DMS53 treated with DMSO at 0.1 percent for 48 hours (cell line): ENCODE results near the gene KRTAP5-6.

ENCODE experiments used
- DNase-seq: peaks from one replicate; lab custom pipeline; 2025; ENCODE audit not compliant: unreplicated experiment; lab: John Stamatoyannopoulos, UW

Gene KRTAP5-6

DNA sequence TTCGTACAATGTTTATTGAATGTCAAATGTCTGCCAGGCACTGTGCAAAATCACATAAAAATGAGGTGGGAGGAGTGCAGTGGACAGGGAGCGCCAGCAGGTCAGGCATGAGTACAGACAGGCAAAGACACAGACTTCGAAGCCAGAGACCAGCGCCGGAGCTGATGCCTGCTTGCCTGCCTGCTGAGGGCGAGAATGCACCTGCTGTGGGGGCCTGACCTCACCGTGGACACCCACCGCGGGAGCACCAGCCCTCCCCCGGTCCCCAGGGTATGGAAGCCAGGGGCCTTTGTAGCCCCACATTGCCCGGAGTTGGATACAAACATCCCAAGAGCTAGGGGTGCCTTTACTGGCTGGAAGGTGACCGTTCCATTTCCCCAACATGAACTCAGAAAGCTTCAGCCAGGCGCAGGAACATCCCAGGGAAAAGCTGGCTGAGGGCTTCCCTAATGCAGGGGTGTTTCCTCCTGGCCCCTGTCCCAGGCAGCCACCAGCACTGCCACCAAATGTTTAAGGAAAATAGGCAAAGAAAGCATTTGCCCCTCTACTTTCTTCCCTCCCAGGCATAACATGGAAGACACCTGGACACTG, 35.5 kb downstream of the KRTAP5-6 start:
- no peak for DNase-seq

DNA sequence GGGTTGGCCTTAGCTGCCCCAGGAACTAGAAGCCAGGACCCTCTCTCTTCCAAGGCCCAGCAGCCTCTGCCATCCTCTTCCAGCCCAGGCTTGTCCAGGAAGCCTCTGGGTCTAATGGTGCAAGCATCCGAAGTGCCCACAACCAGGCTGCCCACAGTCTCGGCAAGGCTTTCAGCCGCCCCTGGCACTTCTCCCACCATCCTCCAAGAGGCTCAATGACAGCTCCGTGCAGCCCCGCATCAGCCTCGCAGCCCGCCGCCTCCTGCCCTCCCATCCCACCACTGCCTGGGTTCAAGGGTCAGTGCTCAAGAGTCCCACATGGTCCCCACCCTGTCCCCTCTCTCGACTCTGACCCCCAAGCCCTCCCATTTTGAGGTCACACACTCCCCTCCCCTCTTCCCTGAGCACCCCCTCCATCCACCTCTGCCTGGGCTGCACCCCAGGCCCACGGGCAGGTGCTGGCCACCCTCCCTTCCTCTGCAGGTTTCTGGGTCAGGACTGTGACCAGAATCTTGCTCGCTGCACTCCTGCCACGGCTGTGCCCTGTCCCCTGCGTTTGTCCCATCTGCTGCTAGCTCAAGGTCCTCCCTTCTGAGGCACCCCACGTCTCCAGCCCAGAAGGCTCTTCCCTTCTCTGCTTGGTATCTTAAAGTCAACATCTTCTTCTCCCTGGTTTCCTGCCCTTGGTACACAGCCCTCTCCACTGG, 36.2 kb downstream of the KRTAP5-6 start:
- no peak for DNase-seq

DNA sequence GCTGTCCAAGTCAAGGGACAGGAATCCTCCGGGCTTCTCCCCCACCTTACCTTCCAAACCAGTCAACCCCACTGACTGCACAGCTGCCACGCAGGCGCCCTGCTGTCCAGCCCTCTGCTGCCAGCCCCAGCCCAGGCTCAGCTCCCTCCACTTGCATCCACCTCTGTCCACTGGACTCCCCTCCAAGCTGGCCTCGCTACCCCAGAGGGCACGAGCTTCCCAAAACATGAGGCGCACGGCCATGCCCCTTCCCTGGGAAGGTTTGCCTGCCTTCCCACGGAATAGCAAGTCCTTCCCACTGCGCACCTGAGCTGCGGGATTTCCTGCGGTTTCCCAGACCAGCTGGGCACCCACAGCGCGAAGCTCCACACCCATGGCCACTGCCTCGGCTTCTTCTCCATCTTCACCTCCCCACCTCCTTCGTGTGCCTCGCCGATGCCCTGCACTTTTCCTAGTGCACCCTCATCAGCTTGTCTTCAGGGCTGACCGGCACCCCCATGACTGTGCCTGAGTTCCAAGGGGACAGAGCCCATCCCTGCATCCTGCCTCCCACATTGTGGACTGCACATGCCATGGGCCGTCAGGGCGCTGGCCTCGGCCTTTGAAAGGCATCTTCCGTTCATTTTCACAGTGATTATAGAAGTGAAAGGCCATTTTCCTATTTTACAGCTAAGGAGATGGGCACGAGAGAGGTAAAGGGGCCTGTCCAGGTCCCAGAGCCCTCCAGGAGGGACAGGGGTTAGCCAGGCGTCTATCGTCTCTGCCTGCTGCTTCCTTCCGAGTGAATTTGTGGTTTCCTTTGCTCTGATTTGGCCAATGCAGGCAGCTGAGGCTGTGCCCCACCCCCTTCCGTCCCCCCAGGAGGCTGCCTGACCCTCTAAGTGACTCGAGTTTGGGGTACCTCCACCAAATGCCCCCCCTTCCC, 37.0 kb downstream of the KRTAP5-6 start:
- no peak for DNase-seq

DNA sequence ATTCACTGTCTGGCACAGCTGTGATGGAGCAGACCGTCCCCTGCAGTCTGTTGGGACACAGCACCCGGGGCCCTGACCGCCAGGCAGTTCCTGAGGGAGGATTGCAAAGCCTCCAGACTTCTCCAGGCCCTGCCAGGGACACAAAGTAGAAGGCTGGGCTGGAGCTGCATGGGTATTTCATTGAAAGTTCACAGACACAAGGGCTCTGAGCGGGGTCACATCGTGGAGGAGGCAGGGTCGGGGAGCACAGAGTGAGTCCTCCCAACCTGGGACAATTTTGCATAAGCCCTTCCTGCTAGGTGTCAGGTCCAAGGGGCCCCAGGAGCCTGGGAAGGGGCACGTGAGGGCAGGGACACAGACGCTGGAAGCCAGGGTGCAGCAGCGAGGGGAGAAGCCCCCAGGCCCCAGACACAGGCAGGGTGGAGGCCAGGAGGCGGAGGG, 37.7 kb downstream of the KRTAP5-6 start:
- DNase-seq: no peak

DNA sequence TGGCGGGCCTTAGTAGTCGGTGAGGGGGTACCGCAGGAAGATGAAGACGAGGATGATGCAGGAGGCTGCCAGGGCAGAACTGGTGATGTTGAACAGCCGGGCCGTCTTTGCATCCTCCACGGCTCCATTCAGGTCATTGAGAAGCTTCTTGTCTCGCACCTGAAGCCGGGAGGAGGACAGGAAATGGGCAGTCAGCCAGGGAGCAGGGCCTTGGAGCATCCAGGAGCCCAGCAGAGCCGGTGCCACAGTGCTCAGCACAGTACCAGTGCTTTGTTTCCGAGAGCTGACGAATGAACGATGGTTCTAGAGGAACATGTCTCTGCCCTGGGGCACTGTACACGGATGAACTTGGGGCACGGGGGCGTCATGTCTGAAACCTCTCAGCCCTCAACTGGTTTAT, 38.3 kb downstream of the KRTAP5-6 start:
- no peak for DNase-seq

DNA sequence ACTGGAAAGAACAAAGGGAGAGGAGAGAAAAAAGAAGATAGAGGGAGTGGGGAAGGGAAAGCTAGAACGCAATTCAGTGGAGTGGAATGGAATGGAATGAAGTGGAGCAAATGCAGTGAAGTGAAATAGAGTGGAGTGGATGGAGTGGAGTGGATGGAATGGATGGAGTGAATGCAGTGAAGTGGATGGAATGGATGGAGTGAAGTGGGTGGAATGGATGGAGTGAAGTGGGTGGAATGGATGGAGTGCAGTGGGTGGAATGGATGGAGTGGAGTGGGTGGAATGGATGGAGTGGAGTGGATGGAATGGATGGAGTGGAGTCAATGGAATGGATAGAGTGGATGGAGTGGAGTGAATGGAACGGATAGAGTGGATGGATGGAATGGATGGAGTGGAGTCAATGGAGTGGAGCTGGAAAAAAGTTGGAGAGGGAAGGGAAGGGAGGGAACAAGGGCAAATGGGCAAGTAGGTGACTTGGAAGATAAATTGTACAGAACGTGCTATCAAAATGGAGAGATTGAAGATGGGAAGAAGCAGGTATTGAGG, 39.5 kb downstream of the KRTAP5-6 start:
- DNase-seq: no peak

DNA sequence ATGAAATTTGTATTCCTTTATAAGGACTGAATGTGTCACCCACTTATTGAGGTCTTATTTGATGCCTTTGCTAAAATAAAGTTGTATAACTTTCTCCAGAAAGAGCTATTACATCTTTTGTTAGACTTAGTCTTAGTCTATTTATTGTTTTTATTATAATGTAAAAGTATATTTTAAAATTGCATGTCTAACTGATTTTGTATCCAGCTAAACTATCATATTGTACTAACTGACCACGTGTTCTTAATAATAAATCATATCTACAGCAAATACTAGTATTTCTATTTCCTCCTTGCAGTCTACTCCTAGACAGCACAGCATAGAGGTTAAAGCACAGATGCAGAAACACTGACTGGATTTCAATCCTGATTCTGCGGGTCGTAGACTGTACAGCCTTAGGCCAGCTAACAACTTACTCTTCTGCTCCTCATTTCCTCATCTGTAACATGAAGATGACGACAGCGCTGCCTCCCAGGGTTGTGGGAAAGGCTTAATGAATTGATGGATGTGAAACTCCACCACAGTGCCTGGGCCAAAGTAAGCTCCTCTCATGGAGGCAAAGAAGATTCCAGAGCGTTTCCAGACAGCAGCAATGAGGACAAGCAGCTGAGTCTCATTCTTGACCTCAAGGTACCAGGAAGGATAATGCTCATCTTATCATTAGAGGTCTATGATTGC, 40.2 kb downstream of the KRTAP5-6 start:
- DNase-seq: no peak

DNA sequence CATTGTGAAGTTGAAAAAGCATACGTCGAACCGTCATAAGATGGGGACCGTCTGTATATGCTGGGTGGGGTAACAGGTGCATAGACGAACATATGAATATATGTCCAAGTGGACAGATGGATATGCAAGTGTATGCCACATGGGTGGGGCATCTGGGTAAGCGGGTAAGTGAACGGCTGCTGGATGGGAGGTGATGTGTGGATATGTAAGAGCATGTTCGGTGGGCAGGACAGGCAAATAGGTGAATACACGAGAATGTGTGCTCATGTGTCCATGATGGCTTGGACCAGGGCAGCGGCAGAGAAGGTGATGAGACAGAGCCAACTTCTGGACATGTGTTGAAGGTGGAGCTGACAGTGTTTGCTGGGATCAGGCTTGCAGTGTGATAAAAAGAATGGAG, 41.4 kb downstream of the KRTAP5-6 start:
- no peak for DNase-seq

DNA sequence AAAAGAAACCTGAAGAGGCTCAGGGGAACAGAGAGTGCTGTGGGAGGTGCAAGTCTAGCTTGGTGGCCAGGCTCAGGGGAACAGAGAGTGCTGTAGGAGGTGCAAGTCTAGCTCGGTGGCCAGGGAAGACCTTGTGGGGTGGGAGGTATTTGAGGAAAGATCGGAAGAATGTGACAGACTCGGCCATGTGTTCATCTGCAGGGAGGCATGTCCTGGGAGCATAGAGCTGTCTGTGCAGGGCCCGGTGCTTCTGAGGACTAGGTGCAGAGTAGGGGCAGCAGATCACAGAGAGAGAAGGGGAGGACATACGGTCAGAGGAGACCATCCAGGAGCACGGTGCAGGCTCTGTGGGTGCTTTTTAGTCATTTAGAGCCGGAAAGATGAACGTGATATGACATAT, 42.6 kb downstream of the KRTAP5-6 start:
- DNase-seq: no peak

DNA sequence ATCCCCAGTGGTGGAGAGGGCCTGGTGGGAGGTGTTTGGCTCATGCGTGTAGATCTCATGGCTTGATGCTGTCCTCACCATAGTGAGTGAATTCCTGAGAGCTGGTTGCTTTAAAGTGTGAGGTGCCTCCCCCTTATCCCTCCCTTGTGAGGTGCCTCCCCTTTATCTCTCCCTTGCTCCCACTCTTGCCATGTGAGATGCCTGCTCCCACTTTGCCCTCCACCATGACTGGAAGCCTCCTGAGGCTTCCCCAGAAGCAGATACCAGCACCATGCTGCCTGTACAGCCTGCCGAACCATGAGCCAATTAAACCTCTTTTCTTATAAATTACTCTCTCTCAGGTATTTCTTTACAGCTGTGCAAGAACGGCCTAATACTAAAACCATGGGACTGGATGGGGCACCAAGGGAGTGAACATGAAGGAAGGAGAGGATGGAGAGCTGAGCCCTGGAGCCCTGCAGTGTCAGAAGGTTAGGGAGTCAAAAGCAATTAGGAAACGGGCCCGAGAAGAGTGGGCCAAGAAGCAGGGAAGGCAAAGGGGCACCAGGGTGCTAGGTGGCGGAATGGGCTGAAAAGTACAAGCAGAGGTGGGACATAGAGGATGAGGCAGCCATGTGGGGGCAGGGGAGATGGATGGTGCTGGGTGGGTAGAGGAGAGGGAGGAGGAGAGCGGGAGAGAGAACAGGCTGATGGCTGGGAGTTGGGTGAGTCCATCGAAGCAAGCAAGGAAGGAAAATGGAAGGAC, 44.0 kb downstream of the KRTAP5-6 start:
- no peak for DNase-seq

DNA sequence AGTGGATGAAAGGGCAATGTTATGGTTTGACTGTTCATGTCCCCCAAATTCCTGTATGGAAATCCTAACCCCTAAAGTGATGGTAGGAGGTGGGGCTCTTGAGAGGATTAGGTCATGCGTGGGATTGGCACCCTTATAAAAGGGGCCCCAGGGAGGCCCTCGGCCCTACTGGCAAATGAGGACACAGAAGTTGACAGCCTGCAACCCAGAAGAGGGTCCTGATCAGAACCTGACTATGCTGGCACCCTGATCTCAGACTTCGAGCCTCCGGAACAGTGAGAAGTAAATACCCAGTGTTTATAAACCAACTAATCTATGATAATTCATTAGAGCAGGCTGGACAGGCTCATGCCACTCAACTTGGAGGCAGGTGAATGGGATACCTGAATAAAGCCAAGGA, 44.7 kb downstream of the KRTAP5-6 start:
- DNase-seq: no peak

DNA sequence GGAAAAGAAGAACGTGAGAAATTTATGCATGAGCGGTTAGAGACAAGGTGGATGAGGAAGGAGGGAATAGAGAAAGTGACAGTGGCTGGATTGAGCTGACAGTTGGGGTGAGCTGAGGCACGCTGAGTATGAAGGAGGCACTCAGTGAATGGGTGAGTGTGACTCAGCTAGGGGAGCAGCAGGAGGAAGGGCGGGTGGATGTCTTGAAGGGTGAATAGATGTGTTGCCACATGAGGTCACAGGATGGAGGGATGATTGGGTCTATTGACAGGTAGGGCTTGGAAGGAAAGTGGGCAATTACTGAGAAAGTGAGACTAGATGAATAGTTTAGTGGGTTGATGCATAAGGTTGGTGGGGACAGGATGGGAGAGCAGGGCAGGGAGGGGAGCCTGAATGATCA, 45.4 kb downstream of the KRTAP5-6 start:
- no peak for DNase-seq

DNA sequence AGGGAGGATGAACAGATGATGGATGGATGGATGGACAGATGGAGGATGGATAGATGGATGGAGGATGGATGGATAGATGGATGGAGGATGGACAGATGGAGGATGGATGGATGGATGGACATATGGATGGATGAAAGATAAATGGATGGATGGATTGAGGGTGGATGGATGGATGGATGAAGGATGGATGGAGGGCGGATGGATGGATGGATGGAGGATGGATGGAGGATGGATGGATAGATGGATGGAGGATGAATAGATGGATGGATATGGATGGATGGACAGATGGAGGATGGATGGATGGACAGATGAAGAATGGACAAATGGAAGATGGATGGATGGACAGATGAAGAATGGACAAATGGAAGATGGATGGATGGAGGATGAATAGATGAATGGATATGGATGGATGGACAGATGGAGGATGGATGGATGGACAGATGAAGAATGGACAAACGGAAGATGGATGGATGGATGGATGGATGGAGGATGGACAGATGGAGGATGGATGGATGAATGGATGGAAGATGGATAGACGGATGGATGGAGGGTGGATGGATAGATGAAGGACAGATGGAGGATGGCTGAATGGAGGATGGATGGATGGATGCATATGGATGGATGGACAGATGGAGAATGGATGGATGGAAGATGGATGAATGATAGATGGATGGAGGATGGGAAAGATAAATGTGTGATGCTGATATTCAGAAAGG, 46.0 kb downstream of the KRTAP5-6 start:
- no peak for DNase-seq

DNA sequence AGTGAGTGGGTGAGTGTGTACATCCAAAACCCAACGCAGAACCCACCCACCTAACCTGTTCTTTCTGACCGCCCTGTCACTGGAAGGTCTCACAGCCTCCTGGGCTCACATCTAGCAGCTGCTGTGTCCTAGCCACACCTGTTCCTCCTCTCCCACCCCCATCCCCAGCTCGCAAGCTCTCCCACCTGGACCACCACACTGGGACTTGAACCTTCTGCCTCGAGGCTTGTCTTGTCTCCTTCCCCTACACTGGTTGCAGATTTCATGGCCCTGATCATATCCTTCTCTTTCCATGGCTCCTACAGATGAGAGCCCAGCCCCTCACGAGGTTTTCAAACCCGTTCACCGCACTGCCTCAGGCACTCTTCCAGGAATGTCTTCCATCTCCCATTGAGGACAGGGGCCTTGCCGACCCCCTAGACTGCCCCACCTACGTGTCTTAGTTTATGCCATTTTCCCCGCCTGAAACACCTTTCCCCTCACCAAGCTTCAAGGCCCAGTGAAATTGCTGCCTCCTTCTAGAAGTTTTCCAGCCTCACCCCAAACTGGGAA, 46.7 kb downstream of the KRTAP5-6 start:
- no peak for DNase-seq

DNA sequence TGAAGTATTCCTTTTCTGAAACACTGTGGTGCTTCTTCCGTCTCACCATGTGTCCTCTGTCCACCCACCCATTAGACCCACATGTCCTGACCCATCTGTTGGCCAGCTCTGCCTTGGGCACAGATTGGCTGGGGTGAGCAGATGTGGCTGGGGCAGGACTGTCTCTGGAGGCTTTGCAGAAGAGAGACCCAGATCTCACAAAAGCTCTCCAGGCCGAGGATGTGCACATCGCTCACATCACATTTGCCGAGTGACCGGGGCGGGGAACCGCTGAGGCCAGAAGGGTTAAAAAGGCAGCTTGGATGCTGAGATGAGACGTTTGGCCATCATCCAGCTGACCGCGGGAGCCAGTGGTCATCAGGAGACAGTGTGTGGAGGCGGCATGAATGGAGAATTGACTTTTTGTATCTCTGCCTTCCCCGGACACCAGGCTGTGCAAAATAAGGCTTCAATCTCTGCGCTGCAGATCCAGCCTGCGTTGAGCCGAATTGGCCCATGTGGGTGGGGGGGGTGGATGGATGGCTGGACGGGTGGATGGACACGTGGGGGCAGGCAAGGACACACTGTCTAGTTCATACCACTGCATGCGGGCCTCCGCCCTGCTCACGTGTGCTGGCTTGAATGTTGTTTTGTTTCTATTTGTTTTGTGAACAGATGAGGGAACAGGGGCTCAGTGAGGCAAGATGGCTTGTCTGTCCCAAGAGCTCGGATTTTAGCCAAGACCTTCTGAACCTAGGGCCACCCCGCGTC, 47.3 kb downstream of the KRTAP5-6 start:
- DNase-seq: no peak

DNA sequence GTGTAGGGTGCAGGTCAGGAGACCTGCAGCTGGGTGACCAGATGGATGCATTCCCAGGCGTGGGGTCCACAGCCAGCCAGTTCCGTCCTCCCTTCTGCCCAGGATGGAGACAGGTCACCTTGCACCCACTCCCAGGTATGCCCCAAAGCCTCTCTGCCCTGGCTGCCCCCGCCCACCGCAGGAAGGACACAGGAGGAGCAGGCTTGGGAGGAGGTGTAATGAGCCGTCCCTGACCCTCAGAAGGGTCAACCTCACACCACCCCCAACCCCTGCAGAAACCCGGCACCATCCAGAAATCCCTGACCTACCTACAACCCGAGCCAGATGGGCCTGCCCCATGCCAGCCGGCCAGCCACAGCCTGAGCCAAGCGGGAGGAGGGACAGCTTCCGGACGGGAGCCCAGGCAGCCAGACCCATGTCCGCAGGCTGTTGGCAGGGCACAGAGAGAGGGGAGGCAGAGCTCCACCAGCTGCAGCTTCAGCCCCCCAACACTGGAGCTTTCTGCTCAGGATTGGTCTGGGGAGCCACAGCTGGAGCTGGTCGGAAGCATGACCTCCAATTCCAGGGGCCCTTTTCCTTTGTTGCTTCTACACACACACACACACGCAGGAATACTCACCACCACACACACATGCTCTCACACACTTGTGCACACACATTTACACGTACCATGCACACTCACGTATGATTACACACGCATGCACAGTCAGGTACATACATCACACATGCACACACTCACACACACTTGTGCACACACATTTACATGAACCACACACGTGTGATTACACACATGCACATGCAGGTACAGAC, 48.1 kb downstream of the KRTAP5-6 start:
- no peak for DNase-seq

DNA sequence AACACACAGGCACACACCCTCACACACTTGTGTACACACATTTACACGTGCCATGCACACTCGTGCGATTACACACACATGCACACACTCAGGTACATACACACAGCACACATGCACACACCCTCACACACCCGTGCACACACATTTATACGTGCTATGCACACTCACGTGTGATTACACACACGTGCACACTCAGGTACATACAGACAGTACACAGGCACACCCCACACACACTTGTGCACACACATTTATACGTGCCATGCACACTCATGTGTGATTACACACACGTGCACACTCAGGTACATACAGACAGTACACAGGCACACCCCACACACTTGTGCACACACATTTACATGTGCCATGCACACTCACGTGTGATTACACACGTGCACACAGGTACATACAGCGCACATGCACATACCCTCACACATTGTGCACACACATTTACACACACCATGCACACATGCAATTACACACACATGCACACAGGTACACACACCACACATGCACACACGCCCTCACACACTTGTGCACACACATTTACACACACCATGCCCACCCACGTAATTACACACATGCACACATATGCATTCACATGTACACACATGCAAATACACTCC, 48.8 kb downstream of the KRTAP5-6 start:
- DNase-seq: no peak
